Epithelial cell of proximal tubule (primary cell): Measurements from ENCODE around the gene TMEM220. TPM values are rescaled to one million over a fixed set of nuclear protein-coding genes. Genes with fewer than 3 reads are reported as not detected.

Experiments
- DNase-seq: peaks from one replicate; pipeline ENCODE4 v3.0.0-alpha.2; 2011; ENCODE audit warnings: low read depth
- H3K4me3 ChIP-seq: 2 replicates; pipeline ENCODE4 v1.5.1; 2011; ENCODE audit warnings: low read depth, mild to moderate bottlenecking, low read length
- CTCF ChIP-seq: conservative IDR thresholded peaks from 2 replicates; pipeline ENCODE4 v1.5.1; 2012; ENCODE audit warnings: low read depth, mild to moderate bottlenecking, low read length
- total RNA-seq: library from RNA; depleted of rRNA; stranded (reverse); fragments of >200 nt; gene quantifications from 2 replicates; pipeline ENCODE4 v1.2.3, GENCODE V29; 2015

Gene TMEM220
- total RNA-seq, 1 donor from 2014 or later, result not detected

- no peak overlapping the region for H3K4me3 ChIP-seq
- no peak for DNase-seq
- no peak for TF ChIP-seq CTCF
Measured at GRCh38 chr17:10748531-10749181, 18.8 kb upstream of the TMEM220 start.

- no peak for DNase-seq
- no peak overlapping the region for H3K4me3 ChIP-seq
- no peak for TF ChIP-seq CTCF
Measured at GRCh38 chr17:10745231-10745630, 15.4 kb upstream of the TMEM220 start.

- no peak for DNase-seq
- no peak for TF ChIP-seq CTCF
- no peak overlapping the region for H3K4me3 ChIP-seq
Measured at GRCh38 chr17:10744501-10745000, 14.7 kb upstream of the TMEM220 start.

GRCh38 chr17:10743316-10744009, 13.6 kb upstream of the TMEM220 start:
- DNase-seq, result no peak
- no peak overlapping the region for H3K4me3 ChIP-seq

GRCh38 chr17:10742431-10742830, 12.6 kb upstream of the TMEM220 start:
- no peak for DNase-seq
- no peak for TF ChIP-seq CTCF
- no peak overlapping the region for H3K4me3 ChIP-seq

More at GRCh38 chr17:10743316-10744009, 13.6 kb upstream of the TMEM220 start:
- TF ChIP-seq CTCF, result no peak

- TF ChIP-seq CTCF, result no peak
- DNase-seq, result no peak
- no peak overlapping the region for H3K4me3 ChIP-seq
Measured at GRCh38 chr17:10741416-10742135, 11.8 kb upstream of the TMEM220 start.
